GM23338 (cell line): ENCODE results near the gene ST6GALNAC6. TPM values are rescaled to one million over a fixed set of nuclear protein-coding genes. Genes with fewer than 3 reads are reported as not detected.

ENCODE experiments used
- ATAC-seq: fragments of 200-7000 bp; cut with Tn5 transposase; 3 replicates; pipeline ENCODE4 v1.9.1; 2020
- DNase-seq: peaks from one replicate; pipeline ENCODE4 v3.0.0-alpha.2; 2015; ENCODE audit warnings: low spot score
- H2AFZ ChIP-seq: fragments of 200-600 bp; sonication (generic); 2 replicates; pipeline ENCODE4 v1.8.0; 2016; ENCODE audit warnings: antibody characterized with exemption, mild to moderate bottlenecking, moderate library complexity
- H3F3A ChIP-seq: fragments of 200-600 bp; sonication (generic); replicated peaks from 2 replicates; pipeline ENCODE4 v1.8.0; 2017; ENCODE audit warnings: antibody characterized with exemption, mixed run types, low read depth
- H3K27ac ChIP-seq: fragments of 200-600 bp; sonication (generic); 2 replicates; pipeline ENCODE4 v1.6.1; 2016; ENCODE audit warnings: low read depth
- H3K27me3 ChIP-seq: fragments of 200-600 bp; sonication (generic); 2 replicates; pipeline ENCODE4 v1.8.0; 2016; ENCODE audit warnings: mild to moderate bottlenecking, mixed run types, moderate library complexity; ENCODE audit not compliant: insufficient read depth
- H3K36me3 ChIP-seq: fragments of 200-600 bp; sonication (generic); 2 replicates; pipeline ENCODE4 v1.8.0; 2016; ENCODE audit warnings: mild to moderate bottlenecking; ENCODE audit not compliant: insufficient read depth
- H3K4me1 ChIP-seq: fragments of 200-600 bp; sonication (generic); 2 replicates; pipeline ENCODE4 v1.8.0; 2016; ENCODE audit warnings: mild to moderate bottlenecking, moderate library complexity; ENCODE audit not compliant: insufficient read depth
- H3K4me2 ChIP-seq: fragments of 200-600 bp; sonication (generic); 2 replicates; pipeline ENCODE4 v1.7.1; 2017; ENCODE audit warnings: mixed run types
- H3K4me3 ChIP-seq: fragments of 200-600 bp; sonication (generic); 2 replicates; pipeline ENCODE4 v1.6.1; 2016; ENCODE audit warnings: mixed run types
- H3K79me2 ChIP-seq: fragments of 200-600 bp; sonication (generic); replicated peaks from 2 replicates; pipeline ENCODE4 v1.8.0; 2017; ENCODE audit warnings: mild to moderate bottlenecking; ENCODE audit not compliant: insufficient read depth
- H3K9me2 ChIP-seq: fragments of 200-600 bp; sonication (generic); 2 replicates; pipeline ENCODE4 v1.8.0; 2017; ENCODE audit not compliant: insufficient read depth
- H4K20me1 ChIP-seq: fragments of 200-600 bp; sonication (generic); replicated peaks from 2 replicates; pipeline ENCODE4 v1.8.0; 2017; ENCODE audit warnings: mild to moderate bottlenecking; ENCODE audit not compliant: insufficient read depth
- H3K27ac Mint-ChIP-seq: 2 replicates; pipeline ENCODE4 v1.8.0; 2020; ENCODE audit warnings: inconsistent platforms, mild to moderate bottlenecking, moderate library complexity, mixed read lengths
- H3K27me3 Mint-ChIP-seq: 3 replicates; pipeline ENCODE4 v1.8.0; 2022; ENCODE audit warnings: low read depth, mild to moderate bottlenecking, moderate library complexity, mixed read lengths, inconsistent platforms; ENCODE audit not compliant: insufficient read depth, poor library complexity
- H3K36me3 Mint-ChIP-seq: 3 replicates; pipeline ENCODE4 v1.8.0; 2021; ENCODE audit warnings: low read depth, mild to moderate bottlenecking, inconsistent platforms, moderate library complexity, mixed read lengths
- H3K4me1 Mint-ChIP-seq: 3 replicates; pipeline ENCODE4 v1.8.0; 2020; ENCODE audit warnings: mild to moderate bottlenecking, inconsistent platforms, mixed read lengths
- H3K4me3 Mint-ChIP-seq: 3 replicates; pipeline ENCODE4 v1.8.0; 2021; ENCODE audit warnings: moderate library complexity, mild to moderate bottlenecking, inconsistent platforms, mixed read lengths
- H3K9me3 Mint-ChIP-seq: 3 replicates; pipeline ENCODE4 v1.8.0; 2020; ENCODE audit warnings: moderate library complexity, mild to moderate bottlenecking, inconsistent platforms, mixed read lengths
- CREB1 ChIP-seq: fragments of 250-450 bp; sonication (Bioruptor Pico); IDR thresholded peaks from 2 replicates; pipeline ENCODE4 v1.5.0; 2020; ENCODE audit warnings: low read depth, mild to moderate bottlenecking, moderate library complexity
- CTCF ChIP-seq, 2 experiments: fragments of 200-600 bp in 1 of 2; sonication (generic) in 1 of 2; conservative IDR thresholded peaks; 2 replicates each; pipeline versions ENCODE4 v1.5.1 to v1.6.1; 2016 to 2017; ENCODE audit warnings: antibody characterized with exemption in 2 of 2, low read depth in 2 of 2, mild to moderate bottlenecking in 2 of 2, moderate library complexity in 1 of 2
- ETS1 ChIP-seq: IDR thresholded peaks from 2 replicates; pipeline ENCODE4 v1.6.1; 2016; ENCODE audit warnings: antibody characterized with exemption
- EZH2 ChIP-seq: fragments of 200-600 bp; sonication (generic); IDR thresholded peaks from one replicate; pipeline ENCODE4 v1.8.0; 2017; ENCODE audit warnings: antibody characterized with exemption, mild to moderate bottlenecking, low read depth; ENCODE audit not compliant: unreplicated experiment
- EZH2phosphoT487 ChIP-seq: fragments of 200-600 bp; sonication (generic); IDR thresholded peaks from one replicate; pipeline ENCODE4 v1.8.1; 2018; ENCODE audit warnings: antibody characterized with exemption; ENCODE audit not compliant: unreplicated experiment
- JUNB ChIP-seq: IDR thresholded peaks from one replicate; pipeline ENCODE4 v1.6.1; 2016; ENCODE audit warnings: antibody characterized with exemption; ENCODE audit not compliant: unreplicated experiment
- NANOG ChIP-seq: IDR thresholded peaks from 2 replicates; pipeline ENCODE4 v1.6.1; 2016; ENCODE audit warnings: antibody characterized with exemption, borderline replicate concordance
- POLR2AphosphoS5 ChIP-seq: IDR thresholded peaks from 2 replicates; pipeline ENCODE4 v1.6.1; 2016; ENCODE audit warnings: antibody characterized with exemption, low read depth
- REST ChIP-seq: IDR thresholded peaks from one replicate; pipeline ENCODE4 v1.6.1; 2018; ENCODE audit warnings: antibody characterized with exemption; ENCODE audit not compliant: unreplicated experiment
- STAT1 ChIP-seq: IDR thresholded peaks from one replicate; pipeline ENCODE4 v1.6.1; 2016; ENCODE audit warnings: antibody characterized with exemption; ENCODE audit not compliant: unreplicated experiment
- ZNF114 ChIP-seq: fragments of 250-450 bp; sonication (Bioruptor Pico); IDR thresholded peaks from 2 replicates; pipeline ENCODE4 v1.5.0; 2020; ENCODE audit warnings: mild to moderate bottlenecking, moderate library complexity
- ZNF331 ChIP-seq: fragments of 250-450 bp; sonication (Bioruptor Pico); IDR thresholded peaks from 2 replicates; pipeline ENCODE4 v1.5.0; 2020; ENCODE audit warnings: low read depth, mild to moderate bottlenecking, moderate library complexity
- polyA plus RNA-seq: library from polyadenylated mRNA; unstranded; fragments of >200 nt; fragmentation: Nextera tagmentation; extraction: Ambion mirVana; gene quantifications from 2 replicates; pipeline ENCODE4 v1.2.1, GENCODE V29; 2016
- total RNA-seq: library from RNA; depleted of rRNA; stranded (reverse); fragments of >200 nt; shearing (Covaris generic); gene quantifications from 2 replicates; pipeline ENCODE4 v1.2.3, GENCODE V29; 2014
- TF ChIP-seq, protein P1 (sequence below): fragments of 250-450 bp; sonication (Bioruptor Pico); IDR thresholded peaks from 2 replicates; pipeline ENCODE4 v1.5.0; 2020; ENCODE audit warnings: mild to moderate bottlenecking, moderate library complexity

The ST6GALNAC6 gene
- total and polyA plus RNA-seq, 2 experiments from 2014 or later: 20.7 to 39.2 TPM

GRCh38 chr9:127898433-127899127, 823 bp downstream of the ST6GALNAC6 start:
- Mint-ChIP-seq H3K4me3 (peak overlapping the region; percentile 82), H3K27me3 (peaks cover 3% of the 10 kb centered on the region), H3K4me1 (peaks cover 22% of the 10 kb centered on the region), H3K9me3 (no peaks in the 10 kb centered on the region), H3K36me3 (peaks cover 24% of the 10 kb centered on the region), H3K27ac (peak overlapping the region; percentile 44; the same call in 1 of the 2 replicates)
- H2AFZ ChIP-seq: no peak overlapping the region; the same call in 1 of the 2 replicates
- DNase-seq (peak; percentile 56), ATAC-seq (peak; percentile 34)
- H3K4me2 ChIP-seq: peak overlapping the region; percentile 89
- H3K79me2 ChIP-seq: peaks cover 6% of the 10 kb centered on the region
- peak overlapping the region; percentile 91 for H3K4me3 ChIP-seq
- H3F3A ChIP-seq: peaks cover 17% of the 10 kb centered on the region
- no peak overlapping the region for H3K27ac ChIP-seq
- H3K4me1 ChIP-seq: peaks cover 30% of the 10 kb centered on the region
- peaks cover 5% of the 10 kb centered on the region; the same call in 1 of the 2 replicates for H3K27me3 ChIP-seq
- TF ChIP-seq CTCF (conservative IDR thresholded peaks at IDR 0.05; ENCODE audit: low read depth in 2 of 2) (no peak), ZNF114 (no peak), STAT1 (no peak), EZH2 (no peak), NANOG (no peak), REST (no peak), CREB1 (CRISPR knock-in tag) (no peak), ETS1 (no peak), ZNF331 (CRISPR knock-in tag) (no peak), POLR2AphosphoS5 (no peak), JUNB (no peak), EZH2phosphoT487 (no peak)
- TF ChIP-seq, protein P1, sequence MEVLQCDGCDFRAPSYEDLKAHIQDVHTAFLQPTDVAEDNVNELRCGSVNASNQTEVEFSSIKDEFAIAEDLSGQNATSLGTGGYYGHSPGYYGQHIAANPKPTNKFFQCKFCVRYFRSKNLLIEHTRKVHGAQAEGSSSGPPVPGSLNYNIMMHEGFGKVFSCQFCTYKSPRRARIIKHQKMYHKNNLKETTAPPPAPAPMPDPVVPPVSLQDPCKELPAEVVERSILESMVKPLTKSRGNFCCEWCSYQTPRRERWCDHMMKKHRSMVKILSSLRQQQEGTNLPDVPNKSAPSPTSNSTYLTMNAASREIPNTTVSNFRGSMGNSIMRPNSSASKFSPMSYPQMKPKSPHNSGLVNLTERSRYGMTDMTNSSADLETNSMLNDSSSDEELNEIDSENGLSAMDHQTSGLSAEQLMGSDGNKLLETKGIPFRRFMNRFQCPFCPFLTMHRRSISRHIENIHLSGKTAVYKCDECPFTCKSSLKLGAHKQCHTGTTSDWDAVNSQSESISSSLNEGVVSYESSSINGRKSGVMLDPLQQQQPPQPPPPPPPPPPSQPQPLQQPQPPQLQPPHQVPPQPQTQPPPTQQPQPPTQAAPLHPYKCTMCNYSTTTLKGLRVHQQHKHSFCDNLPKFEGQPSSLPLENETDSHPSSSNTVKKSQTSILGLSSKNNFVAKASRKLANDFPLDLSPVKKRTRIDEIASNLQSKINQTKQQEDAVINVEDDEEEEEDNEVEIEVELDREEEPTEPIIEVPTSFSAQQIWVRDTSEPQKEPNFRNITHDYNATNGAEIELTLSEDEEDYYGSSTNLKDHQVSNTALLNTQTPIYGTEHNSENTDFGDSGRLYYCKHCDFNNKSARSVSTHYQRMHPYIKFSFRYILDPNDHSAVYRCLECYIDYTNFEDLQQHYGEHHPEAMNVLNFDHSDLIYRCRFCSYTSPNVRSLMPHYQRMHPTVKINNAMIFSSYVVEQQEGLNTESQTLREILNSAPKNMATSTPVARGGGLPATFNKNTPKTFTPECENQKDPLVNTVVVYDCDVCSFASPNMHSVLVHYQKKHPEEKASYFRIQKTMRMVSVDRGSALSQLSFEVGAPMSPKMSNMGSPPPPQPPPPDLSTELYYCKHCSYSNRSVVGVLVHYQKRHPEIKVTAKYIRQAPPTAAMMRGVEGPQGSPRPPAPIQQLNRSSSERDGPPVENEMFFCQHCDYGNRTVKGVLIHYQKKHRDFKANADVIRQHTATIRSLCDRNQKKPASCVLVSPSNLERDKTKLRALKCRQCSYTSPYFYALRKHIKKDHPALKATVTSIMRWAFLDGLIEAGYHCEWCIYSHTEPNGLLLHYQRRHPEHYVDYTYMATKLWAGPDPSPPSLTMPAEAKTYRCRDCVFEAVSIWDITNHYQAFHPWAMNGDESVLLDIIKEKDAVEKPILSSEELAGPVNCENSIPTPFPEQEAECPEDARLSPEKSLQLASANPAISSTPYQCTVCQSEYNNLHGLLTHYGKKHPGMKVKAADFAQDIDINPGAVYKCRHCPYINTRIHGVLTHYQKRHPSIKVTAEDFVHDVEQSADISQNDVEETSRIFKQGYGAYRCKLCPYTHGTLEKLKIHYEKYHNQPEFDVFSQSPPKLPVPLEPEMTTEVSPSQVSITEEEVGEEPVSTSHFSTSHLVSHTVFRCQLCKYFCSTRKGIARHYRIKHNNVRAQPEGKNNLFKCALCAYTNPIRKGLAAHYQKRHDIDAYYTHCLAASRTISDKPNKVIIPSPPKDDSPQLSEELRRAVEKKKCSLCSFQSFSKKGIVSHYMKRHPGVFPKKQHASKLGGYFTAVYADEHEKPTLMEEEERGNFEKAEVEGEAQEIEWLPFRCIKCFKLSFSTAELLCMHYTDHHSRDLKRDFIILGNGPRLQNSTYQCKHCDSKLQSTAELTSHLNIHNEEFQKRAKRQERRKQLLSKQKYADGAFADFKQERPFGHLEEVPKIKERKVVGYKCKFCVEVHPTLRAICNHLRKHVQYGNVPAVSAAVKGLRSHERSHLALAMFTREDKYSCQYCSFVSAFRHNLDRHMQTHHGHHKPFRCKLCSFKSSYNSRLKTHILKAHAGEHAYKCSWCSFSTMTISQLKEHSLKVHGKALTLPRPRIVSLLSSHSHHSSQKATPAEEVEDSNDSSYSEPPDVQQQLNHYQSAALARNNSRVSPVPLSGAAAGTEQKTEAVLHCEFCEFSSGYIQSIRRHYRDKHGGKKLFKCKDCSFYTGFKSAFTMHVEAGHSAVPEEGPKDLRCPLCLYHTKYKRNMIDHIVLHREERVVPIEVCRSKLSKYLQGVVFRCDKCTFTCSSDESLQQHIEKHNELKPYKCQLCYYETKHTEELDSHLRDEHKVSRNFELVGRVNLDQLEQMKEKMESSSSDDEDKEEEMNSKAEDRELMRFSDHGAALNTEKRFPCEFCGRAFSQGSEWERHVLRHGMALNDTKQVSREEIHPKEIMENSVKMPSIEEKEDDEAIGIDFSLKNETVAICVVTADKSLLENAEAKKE (CRISPR knock-in tag): no peak
- H3K36me3 ChIP-seq: peaks cover 21% of the 10 kb centered on the region
- H3K9me2 ChIP-seq: no peaks in the 10 kb centered on the region
- H4K20me1 ChIP-seq: peaks cover 12% of the 10 kb centered on the region; the same call in 1 of the 2 replicates
